DMS 273 (cell line): ENCODE measurements around the gene PDE4DIP.
"Not testable (repeated sequence)": the region's sequence is repeated elsewhere in the genome, so short reads cannot be mapped to it uniquely, and the experiment has no call there.

Experiments used
- DNase-seq: peaks from one replicate; lab custom pipeline; 2025; ENCODE audit not compliant: unreplicated experiment; lab: John Stamatoyannopoulos, UW

The PDE4DIP gene

GRCh38 chr1:148844220-148844619 lies at the start of gene PDE4DIP:
PDE4DIP (plus strand) TSS chr1:148844428; CDS start chr1:148844775, 347 bp downstream.
- DNase-seq = not testable (repeated sequence)

- not testable (repeated sequence) for DNase-seq
These were observed 35.8 kb upstream of the PDE4DIP start for GRCh38 chr1:148808268-148808928.

GRCh38 chr1:148808929-148809283 lies 35.3 kb upstream of the PDE4DIP start:
- not testable (repeated sequence) for DNase-seq

GRCh38 chr1:148822180-148822579 lies 22.0 kb upstream of the PDE4DIP start:
- not testable (repeated sequence) for DNase-seq

GRCh38 chr1:148823822-148824221 lies 20.4 kb upstream of the PDE4DIP start:
- not testable (repeated sequence) for DNase-seq

- DNase-seq = not testable (repeated sequence)
These were observed 19.2 kb upstream of the PDE4DIP start for GRCh38 chr1:148825029-148825428.

- not testable (repeated sequence) for DNase-seq
These were observed 15.7 kb upstream of the PDE4DIP start for GRCh38 chr1:148828531-148828930.

GRCh38 chr1:148828962-148829361 lies 15.3 kb upstream of the PDE4DIP start:
- not testable (repeated sequence) for DNase-seq

GRCh38 chr1:148829365-148829764 lies 14.9 kb upstream of the PDE4DIP start:
- not testable (repeated sequence) for DNase-seq

GRCh38 chr1:148841262-148841661 lies 3.0 kb upstream of the PDE4DIP start:
- not testable (repeated sequence) for DNase-seq

GRCh38 chr1:148844651-148845050 lies 423 bp downstream of the PDE4DIP start:
- DNase-seq = not testable (repeated sequence)

GRCh38 chr1:148845068-148845467 lies 840 bp downstream of the PDE4DIP start:
- not testable (repeated sequence) for DNase-seq

GRCh38 chr1:148850347-148850746 lies 6.1 kb downstream of the PDE4DIP start:
- DNase-seq = not testable (repeated sequence)

- DNase-seq = not testable (repeated sequence)
These were observed 6.6 kb downstream of the PDE4DIP start for GRCh38 chr1:148850840-148851239.

- DNase-seq = not testable (repeated sequence)
These were observed 7.5 kb downstream of the PDE4DIP start for GRCh38 chr1:148851684-148852083.

GRCh38 chr1:148853363-148853762 lies 9.1 kb downstream of the PDE4DIP start:
- DNase-seq = not testable (repeated sequence)

- DNase-seq = not testable (repeated sequence)
These were observed 9.8 kb downstream of the PDE4DIP start for GRCh38 chr1:148854063-148854462.

GRCh38 chr1:148855367-148855766 lies 11.1 kb downstream of the PDE4DIP start:
- DNase-seq = not testable (repeated sequence)

- not testable (repeated sequence) for DNase-seq
These were observed 15.8 kb downstream of the PDE4DIP start for GRCh38 chr1:148860049-148860448.

- not testable (repeated sequence) for DNase-seq
These were observed 16.5 kb downstream of the PDE4DIP start for GRCh38 chr1:148860579-148861259.

- DNase-seq = not testable (repeated sequence)
These were observed 18.4 kb downstream of the PDE4DIP start for GRCh38 chr1:148862590-148862989.

- not testable (repeated sequence) for DNase-seq
These were observed 24.9 kb downstream of the PDE4DIP start for GRCh38 chr1:148868924-148869633.
